Stimulated activated naive CD8-positive, alpha-beta T cell treated with anti-CD3 and anti-CD28 coated beads, Interleukin-15, amount 100 ng/mL, for 72 hours (primary cell): ENCODE measurements around the gene STAT5B.

ENCODE experiments used
- ATAC-seq: fragments of 150-1000 bp; cut with Tn5 transposase; 2 replicates; pipeline ENCODE4 v1.10.0; 2021; ENCODE audit warnings: mild to moderate bottlenecking, moderate library complexity
- DNase-seq, 2 donors: peaks; one replicate each; pipeline ENCODE4 v3.0.0; 2021 to 2022
- H3K27ac Mint-ChIP-seq, 2 donors: one replicate each; pipeline ENCODE4 v1.8.0; 2022; ENCODE audit warnings: mild to moderate bottlenecking in 2 of 2, mixed read lengths in 2 of 2, moderate library complexity in 2 of 2
- H3K27me3 Mint-ChIP-seq: one replicate; pipeline ENCODE4 v1.8.0; 2022; ENCODE audit warnings: mixed read lengths
- H3K4me1 Mint-ChIP-seq: one replicate; pipeline ENCODE4 v1.8.0; 2022; ENCODE audit warnings: mild to moderate bottlenecking, mixed read lengths
- H3K4me3 Mint-ChIP-seq, 2 donors: one replicate each; pipeline ENCODE4 v1.8.0; 2022; ENCODE audit warnings: mild to moderate bottlenecking in 2 of 2, mixed read lengths in 2 of 2, moderate library complexity in 1 of 2
- H3K9me3 Mint-ChIP-seq, 2 donors: one replicate each; pipeline ENCODE4 v1.8.0; 2022; ENCODE audit warnings: mixed read lengths in 2 of 2

The STAT5B gene

DNA sequence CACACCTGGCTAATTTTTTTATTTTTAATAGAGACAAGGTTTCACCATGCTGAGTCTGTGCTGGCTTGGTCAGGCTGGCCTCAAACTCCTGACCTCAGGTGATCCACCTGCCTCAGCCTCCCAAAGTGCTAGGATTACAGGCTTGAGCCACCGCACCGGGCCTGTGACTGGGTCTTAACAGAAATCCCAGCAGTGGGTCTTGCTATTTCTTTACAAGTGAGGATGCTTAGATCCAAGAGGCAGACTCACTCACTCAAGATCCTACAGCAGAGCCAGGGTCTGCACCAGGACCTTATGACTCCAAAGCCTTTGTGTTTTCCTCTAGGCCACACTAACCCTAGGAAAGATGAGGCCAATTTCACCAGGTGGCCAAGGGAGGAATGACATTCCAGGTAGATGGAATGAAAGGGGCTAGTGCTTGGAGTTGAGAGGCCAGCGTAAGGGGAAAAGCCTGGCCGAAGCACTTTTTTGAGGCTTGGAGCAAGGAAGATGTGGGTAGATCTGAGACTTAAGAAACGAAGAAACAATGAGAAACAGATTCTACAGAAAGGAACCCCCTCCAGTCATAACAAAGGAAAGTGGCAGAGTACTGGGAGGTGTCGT lies 6.4 kb upstream of the STAT5B start:
- H3K27ac Mint-ChIP-seq: no peak overlapping the region
- peak overlapping the region in 1 of 2 donors; percentile 3 for H3K4me3 Mint-ChIP-seq
- H3K9me3 Mint-ChIP-seq: no peaks in the 10 kb centered on the region

DNA sequence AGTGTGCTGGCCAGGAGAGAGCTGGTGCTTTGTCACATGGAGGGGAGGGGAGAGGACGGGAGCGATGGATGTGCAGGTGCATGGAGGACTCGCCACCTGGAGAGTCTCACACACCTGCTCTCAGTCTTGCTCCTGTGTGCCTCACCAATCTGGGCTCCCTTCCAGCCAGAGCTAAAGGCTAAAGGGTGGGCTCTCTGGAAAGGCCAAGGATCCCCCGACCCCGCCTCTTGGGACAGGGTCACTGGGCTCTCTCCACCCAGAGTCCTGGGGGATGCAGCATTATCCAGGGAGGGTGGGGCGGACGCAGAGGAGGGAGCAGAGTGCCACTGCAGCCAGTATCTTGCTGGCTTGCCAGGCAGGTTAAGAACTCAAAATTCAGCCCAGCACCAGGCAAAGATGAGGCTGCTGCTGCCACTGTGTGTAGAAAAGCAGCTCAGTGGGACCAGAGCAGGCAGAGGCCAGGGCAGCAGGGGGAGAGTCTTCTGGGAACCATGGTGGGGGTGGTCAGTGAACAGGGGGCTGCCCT lies 5.4 kb upstream of the STAT5B start:
- DNase-seq: peak in 1 of 2 donors; percentile 6
- ATAC-seq: no peak
- Mint-ChIP-seq H3K27ac (no peak overlapping the region), H3K4me1 (peaks cover 72% of the 10 kb centered on the region), H3K27me3 (no peaks in the 10 kb centered on the region), H3K9me3 (no peaks in the 10 kb centered on the region), H3K4me3 (no peak overlapping the region)

More for the DNA sequence above, 6.4 kb upstream of the STAT5B start:
- peaks cover 72% of the 10 kb centered on the region for H3K4me1 Mint-ChIP-seq
- ATAC-seq (no peak), DNase-seq (no peak)
- no peaks in the 10 kb centered on the region for H3K27me3 Mint-ChIP-seq

DNA sequence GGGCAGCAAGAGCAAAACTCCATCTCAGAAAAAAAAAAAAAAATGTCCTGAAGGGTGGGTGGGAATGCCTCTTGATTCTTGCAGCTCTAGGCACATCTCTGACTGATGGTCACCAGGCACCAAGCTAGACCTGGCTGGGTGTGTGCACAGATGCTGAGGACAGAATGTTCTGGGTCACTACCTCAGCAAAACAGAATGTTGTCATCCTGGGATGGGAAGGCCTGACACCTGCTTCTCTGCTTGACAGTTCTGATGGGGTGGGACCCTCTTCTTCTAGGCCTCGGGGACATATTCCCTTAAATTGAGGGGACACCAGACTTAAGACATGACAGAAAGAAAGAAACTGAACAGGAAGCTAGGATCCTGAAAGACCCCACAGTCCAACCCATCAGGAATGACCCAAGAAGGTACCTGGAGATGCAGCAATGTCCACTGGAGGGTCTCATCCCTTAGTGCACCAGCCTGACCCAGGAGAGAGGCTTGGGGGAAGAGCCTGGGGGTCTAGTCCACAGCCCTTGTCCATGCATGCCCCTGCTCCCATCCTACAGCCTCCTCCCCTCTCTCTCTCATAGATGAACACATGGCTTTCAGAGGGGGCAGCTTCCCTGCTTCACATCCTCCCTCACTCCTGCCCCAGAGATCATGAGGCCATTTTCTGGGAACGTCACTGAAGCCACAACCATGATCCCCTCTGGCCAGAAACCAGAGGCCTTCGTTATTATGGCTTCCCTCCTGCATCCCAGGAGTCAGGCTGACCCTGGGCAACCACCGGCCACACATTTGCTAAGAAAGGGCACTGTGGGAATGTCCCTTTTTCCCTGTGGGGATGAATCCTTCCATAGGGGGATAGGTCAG lies 3.8 kb upstream of the STAT5B start:
- Mint-ChIP-seq H3K9me3 (no peaks in the 10 kb centered on the region), H3K27me3 (no peaks in the 10 kb centered on the region), H3K4me3 (no peak overlapping the region), H3K27ac (no peak overlapping the region), H3K4me1 (peaks cover 58% of the 10 kb centered on the region)
- ATAC-seq (no peak), DNase-seq (peak in 1 of 2 donors; percentile 6)

DNA sequence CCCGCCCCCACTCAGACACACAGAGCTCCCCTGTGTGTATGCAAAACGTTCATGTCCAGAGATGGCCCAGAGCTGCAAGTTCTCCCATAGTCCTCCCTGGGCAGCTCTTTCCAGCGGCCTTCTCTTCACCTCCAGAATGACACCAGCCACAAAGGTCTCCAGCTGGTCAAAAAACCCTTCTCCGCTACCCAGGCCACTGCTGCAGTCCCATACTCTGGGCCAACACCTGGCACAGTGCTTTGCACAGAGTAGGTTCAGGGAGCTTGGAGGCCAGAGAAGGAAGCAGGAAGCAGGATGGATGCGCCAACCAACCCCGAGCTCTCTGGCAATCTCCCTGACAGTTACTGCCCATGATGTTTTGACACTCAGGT lies 1.1 kb upstream of the STAT5B start:
- H3K27me3 Mint-ChIP-seq: no peaks in the 10 kb centered on the region
- peak overlapping the region; percentile 68 to 94 for H3K27ac Mint-ChIP-seq
- no peak for ATAC-seq
- no peak for DNase-seq
- H3K4me3 Mint-ChIP-seq: peak overlapping the region; percentile 82 to 89
- H3K4me1 Mint-ChIP-seq: peaks cover 58% of the 10 kb centered on the region
- no peaks in the 10 kb centered on the region for H3K9me3 Mint-ChIP-seq

DNA sequence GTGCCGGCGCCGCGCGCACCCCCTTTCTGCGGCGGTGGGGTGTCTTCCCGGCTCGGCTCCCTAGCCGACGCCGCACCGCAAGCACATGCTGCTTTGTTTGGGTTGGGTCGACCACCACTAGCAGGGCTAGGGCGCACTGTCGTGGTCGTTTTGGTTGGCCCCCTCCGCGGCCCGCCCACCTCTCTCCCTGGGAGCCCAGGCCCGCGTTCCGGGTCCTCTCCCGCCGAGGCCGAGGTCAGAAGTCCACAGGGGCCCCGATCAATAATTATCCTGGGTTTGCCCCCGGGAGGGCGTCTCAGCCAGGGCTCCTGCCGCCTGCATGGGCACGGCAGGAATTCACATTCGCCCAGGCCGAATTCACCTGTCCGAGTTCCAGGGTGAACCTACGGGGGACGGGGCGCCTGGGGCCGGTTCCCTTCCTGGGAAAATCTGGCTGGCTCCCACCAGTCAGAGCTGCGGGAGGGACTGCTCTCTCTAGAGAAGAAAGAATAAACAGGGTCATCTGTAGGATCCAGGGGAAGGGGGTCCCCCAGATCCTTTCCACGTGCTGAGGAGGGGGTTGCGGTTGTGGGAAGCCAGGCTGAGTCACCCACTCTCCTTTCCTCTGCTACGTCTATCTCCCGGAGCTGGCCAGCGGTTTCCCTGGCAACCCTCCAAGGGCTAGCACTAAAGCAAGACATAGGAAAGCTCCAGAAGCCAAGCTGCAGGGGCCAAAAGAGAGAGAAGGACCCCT lies 584 bp upstream of the STAT5B start:
- Mint-ChIP-seq H3K4me1 (peaks cover 62% of the 10 kb centered on the region), H3K27me3 (no peaks in the 10 kb centered on the region), H3K9me3 (no peaks in the 10 kb centered on the region), H3K27ac (peak overlapping the region; percentile 68 to 94), H3K4me3 (peak overlapping the region; percentile 82 to 89)
- ATAC-seq: no peak
- no peak for DNase-seq

DNA sequence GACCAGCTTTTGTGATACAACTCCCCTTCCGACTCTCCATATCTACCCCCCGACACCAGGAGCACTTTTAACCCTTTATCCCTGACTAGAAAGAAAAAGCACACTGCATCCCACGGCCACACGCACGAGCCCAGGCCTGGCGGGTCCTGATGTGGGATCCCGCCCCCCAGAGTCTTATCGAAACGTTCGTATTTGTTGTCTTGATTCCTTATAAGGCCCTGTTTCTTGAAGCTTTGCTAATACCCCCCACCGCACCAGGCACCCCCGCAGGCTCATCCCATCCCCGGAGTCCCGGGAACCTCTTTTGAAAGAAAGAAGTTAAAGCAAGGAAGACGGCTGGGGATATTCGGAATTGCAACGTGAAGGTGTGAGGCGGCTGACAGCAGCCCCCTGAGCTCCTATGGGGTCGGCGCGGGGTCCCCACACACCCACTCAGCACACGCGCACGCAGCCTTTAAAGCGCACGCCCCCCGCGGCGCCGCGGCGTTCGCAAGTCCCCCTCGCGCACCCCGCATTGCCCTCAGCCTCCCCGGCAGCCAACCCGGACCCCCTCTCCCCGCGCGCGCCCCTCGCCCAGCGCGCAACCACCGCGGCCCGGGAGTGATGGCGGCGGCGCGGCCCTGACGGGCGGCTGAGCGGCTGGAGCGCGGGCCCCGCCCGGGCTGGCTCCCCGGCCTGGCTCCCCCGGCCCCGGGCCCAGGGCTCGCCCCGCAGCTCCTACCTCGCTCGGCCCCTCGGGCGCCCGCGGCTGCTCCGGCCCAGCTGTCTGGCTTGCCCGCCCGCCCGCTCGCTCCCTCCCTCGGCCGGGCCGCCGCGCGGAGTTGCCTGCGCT lies 448 bp downstream of the STAT5B start:
- DNase-seq (peak in 1 of 2 donors; percentile 30), ATAC-seq (peak; percentile 72)
- Mint-ChIP-seq H3K9me3 (no peaks in the 10 kb centered on the region), H3K27ac (peak overlapping the region; percentile 95 to 97), H3K27me3 (no peaks in the 10 kb centered on the region), H3K4me3 (peak overlapping the region; percentile 86 to 99), H3K4me1 (peaks cover 66% of the 10 kb centered on the region)

DNA sequence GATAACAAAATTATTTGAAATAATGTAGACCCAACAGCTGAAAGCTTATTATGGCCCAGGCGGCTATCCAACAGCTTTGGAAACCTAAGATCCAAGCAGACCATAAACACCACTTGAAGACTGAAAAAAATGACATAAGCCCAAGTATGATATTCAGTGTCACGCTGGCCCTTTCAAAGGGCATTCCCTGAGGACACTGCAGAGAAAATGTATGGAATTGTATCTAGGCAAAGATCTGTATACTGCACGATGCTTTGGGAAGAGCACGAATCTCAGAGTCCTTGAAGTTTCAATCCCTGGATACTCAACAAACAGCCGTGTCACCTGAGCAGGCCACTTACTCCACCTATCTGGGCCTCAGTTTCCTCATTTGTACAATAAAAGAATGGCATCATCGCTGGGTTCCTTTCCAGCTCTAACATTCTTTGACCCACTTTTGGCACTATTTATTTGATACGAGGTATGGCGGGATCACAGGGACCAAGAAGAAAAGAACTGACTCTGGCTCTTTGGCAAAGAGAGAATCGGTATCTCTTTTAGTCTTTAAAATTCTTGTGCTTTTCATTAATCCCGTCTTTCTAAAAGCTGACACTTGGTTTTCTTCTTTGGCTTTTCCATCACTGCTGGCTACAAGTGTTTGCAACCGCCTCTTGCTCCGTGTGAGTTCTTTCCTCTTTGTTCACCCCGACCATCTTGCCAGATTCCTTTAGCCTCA lies 1.2 kb downstream of the STAT5B start:
- Mint-ChIP-seq H3K27ac (peak overlapping the region; percentile 95 to 97), H3K4me1 (peaks cover 69% of the 10 kb centered on the region), H3K4me3 (peak overlapping the region; percentile 86 to 99), H3K27me3 (no peaks in the 10 kb centered on the region), H3K9me3 (no peaks in the 10 kb centered on the region)
- ATAC-seq (no peak), DNase-seq (no peak)

DNA sequence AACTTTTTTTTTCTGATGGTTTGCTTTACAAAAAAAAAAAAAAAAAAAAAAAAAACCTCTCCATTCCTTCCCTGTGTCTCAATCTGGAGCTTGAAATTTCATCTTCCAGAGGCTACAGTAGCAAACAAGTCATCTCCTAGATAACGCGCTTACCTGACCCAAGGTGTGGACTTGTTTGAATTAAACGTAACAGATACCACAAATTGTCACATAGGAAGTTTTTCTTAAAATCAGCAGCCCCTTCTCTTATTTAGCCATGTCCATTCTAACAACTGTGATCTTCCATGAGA lies 2.0 kb downstream of the STAT5B start:
- H3K4me3 Mint-ChIP-seq: peak overlapping the region; percentile 86 to 99

DNA sequence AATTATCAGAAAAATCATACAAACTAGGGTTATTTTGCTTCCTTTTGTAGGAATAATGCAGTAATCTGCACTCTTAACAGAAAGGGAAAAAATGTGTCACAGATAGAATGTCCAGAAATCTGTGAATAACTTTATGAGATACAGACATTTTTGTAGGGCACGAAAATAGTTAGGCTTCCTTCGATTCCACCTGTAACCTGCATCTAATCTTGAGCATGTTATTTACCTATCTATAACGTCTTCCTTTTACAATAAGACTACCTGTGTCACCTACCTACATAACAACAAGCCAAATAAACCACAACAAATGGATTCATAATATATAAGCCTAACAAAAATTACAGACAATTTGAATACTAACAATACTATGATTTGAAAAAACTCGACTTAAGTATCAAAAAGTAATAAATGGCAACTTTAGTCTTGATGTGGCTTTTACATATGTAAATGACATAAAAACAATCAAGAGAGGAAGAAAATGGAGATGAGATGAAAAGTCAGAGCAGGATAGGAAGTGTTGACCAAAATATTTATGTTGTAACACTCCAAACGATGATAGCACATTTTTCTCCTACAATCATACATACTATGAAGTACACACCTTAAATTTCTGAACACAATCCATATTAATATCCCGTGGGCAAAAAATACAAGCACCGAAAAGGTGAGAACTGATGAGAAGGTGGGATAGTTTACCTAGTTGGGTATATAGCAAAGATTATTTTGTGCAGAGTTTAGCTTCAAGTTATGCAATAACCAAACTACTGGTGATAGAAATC lies 2.5 kb downstream of the STAT5B start:
- Mint-ChIP-seq H3K27ac (peak overlapping the region; percentile 56 to 96), H3K9me3 (no peaks in the 10 kb centered on the region), H3K4me3 (peak overlapping the region; percentile 80 to 99), H3K27me3 (no peaks in the 10 kb centered on the region), H3K4me1 (peaks cover 76% of the 10 kb centered on the region)
- DNase-seq (no peak), ATAC-seq (no peak)

More for the DNA sequence above, 2.0 kb downstream of the STAT5B start:
- no peak for DNase-seq
- Mint-ChIP-seq H3K27ac (peak overlapping the region; percentile 45 to 95), H3K9me3 (no peaks in the 10 kb centered on the region), H3K4me1 (peaks cover 71% of the 10 kb centered on the region), H3K27me3 (no peaks in the 10 kb centered on the region)
- ATAC-seq: no peak

DNA sequence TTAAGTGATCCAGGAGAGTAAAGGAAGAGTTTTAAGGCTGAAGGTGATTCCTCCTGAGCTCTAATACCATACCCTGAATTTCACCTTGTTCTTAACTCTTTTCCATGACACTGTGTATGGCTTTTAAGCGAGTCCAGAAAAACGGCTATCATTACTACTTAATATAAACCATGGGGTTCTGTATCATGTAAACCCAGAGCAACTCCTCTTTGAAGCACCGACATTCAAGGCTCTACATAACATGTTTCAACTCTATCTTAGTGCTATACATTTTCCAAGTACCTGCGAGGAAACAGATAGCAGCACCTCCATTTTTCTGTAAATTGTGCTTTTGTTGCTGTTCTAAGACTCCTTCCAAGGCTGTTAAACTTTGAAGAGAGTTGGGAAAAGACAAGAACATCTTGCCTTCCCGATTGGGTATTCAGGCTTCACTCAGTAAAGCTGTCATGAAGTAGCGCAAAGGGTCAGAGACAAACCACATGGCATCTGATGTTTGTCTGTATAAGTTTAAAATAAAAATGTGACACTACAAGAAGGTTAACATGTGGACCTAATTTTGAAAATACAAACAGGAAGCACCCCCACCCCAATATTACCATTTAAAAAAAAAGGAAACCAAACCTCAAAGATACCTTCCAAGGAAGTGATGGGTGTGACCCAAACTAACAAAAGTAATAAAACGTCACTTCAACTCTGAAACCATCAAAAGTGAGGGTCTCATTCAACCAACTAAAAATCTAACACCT lies 3.9 kb downstream of the STAT5B start:
- Mint-ChIP-seq H3K27me3 (no peaks in the 10 kb centered on the region), H3K4me1 (peaks cover 77% of the 10 kb centered on the region), H3K9me3 (no peaks in the 10 kb centered on the region), H3K27ac (peak overlapping the region; percentile 74 to 85), H3K4me3 (peak overlapping the region; percentile 80 to 99)
- ATAC-seq (no peak), DNase-seq (no peak)

DNA sequence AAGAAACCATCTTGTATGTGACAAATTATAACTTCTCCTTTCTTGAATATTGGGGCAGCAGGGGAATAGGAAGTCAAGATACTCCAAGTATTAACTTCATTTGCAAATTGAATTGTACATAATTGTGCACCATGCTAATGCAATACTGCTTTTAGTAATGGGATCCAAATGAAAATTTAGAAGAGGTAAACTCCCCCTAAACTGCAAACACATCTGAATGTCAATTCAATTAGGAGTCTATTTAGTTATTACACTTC lies 4.5 kb downstream of the STAT5B start:
- ATAC-seq (no peak), DNase-seq (no peak)
- H3K4me3 Mint-ChIP-seq: peak overlapping the region; percentile 80 to 99
- no peaks in the 10 kb centered on the region for H3K9me3 Mint-ChIP-seq
- peak overlapping the region in 1 of 2 donors; percentile 66 for H3K27ac Mint-ChIP-seq
- H3K4me1 Mint-ChIP-seq: peaks cover 76% of the 10 kb centered on the region
- no peaks in the 10 kb centered on the region for H3K27me3 Mint-ChIP-seq

DNA sequence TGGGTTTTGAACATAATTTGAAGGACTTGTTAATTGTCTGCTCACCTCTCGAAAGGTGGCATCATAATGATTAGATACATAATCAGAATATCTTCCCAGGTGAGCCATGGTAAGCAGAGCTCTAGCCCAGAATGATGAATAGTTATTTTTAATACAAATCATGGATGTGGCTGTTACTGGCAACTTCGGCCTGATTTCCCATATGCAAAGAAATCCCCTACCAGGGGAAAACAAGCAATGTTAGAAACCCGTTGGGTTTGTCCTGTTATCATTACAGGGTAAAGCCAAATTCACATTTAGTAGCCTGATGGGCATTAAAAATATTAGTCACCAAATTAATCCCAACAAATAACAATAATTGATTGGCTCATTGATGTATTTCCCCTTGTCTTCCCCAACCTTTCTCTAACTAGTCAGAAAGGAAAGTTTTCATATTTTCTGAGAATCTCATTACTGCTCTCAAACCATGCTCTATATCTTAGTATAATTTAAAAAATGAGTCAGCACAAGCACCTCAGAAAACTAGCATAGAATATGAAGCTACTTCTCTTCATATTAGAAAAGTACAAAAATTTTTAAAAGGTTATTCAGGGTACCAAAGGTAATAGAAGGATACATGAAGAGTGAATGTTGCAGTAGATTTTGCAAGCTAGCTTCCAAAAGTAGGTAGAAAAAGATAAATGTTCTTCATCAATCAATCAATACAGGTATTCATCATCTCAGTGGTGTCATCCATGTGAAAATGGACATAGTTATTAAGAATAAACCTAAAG lies 5.0 kb downstream of the STAT5B start:
- no peak for ATAC-seq

DNA sequence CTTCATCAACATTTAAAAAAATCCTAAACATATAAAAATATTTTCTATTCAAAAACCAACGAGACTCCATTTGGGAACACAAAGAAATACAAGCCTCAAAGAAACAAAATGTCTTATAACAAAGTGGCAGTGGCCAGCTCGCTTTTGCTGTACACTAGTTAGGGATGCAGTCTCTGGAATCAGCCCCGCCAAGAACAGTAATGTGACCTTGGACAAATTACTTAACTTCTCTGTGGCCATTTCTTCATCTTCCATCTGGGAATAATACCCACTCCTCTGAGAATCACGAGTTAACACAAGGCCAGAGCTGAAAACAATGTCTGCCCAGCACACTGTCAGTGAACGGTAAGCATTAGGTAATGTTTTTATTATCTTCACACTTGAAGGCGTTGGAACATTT lies 5.6 kb downstream of the STAT5B start:
- Mint-ChIP-seq H3K9me3 (no peaks in the 10 kb centered on the region), H3K4me1 (peaks cover 80% of the 10 kb centered on the region), H3K4me3 (peak overlapping the region; percentile 44 to 80), H3K27me3 (no peaks in the 10 kb centered on the region), H3K27ac (peak overlapping the region; percentile 40 to 75)
- DNase-seq (no peak), ATAC-seq (no peak)

More for the DNA sequence above, 5.0 kb downstream of the STAT5B start:
- H3K9me3 Mint-ChIP-seq: no peaks in the 10 kb centered on the region
- peak overlapping the region; percentile 80 to 99 for H3K4me3 Mint-ChIP-seq
- no peak for DNase-seq
- H3K27me3 Mint-ChIP-seq: no peaks in the 10 kb centered on the region
- H3K27ac Mint-ChIP-seq: peak overlapping the region; percentile 66 to 75
- peaks cover 80% of the 10 kb centered on the region for H3K4me1 Mint-ChIP-seq
